ENCODE data around the gene HDAC4.

Gene HDAC4

GRCh38 chr2:239394978-239395377, 5.8 kb downstream of the HDAC4 start:
- Histone ChIP-seq H3K27ac (ENCODE audit: low read depth, low read length) (no peak overlapping the region), H3K9me3 (ENCODE audit: insufficient read depth, low read depth, low read length) (no peaks in the 10 kb centered on the region), H3K36me3 (ENCODE audit: insufficient read depth, low read length) (no peaks in the 10 kb centered on the region), H3K27me3 (ENCODE audit: insufficient read depth, low read length) (no peaks in the 10 kb centered on the region), H3K4me3 (ENCODE audit: low read length) (no peak overlapping the region), H3K9ac (ENCODE audit: low read depth, low read length) (no peak overlapping the region), H3K4me1 (ENCODE audit: insufficient read depth, low read length) (peaks cover 16% of the 10 kb centered on the region)
- 86% methylated on average over 1 of the region's 1 CpG for WGBS

GRCh38 chr2:239394346-239394945, 6.4 kb downstream of the HDAC4 start:
- Histone ChIP-seq H3K4me1 (ENCODE audit: insufficient read depth, low read length) (peaks cover 14% of the 10 kb centered on the region), H3K27ac (ENCODE audit: low read depth, low read length) (no peak overlapping the region), H3K36me3 (ENCODE audit: insufficient read depth, low read length) (0 out of 2 replicates have a peak, but pooled peaks cover 2% of the 10 kb centered on the region), H3K4me3 (ENCODE audit: low read length) (no peak overlapping the region), H3K9me3 (ENCODE audit: insufficient read depth, low read depth, low read length) (no peaks in the 10 kb centered on the region), H3K9ac (ENCODE audit: low read depth, low read length) (no peak overlapping the region), H3K27me3 (ENCODE audit: insufficient read depth, low read length) (no peaks in the 10 kb centered on the region)
- 94% methylated on average over 10 of the region's 11 CpGs for WGBS

- Histone ChIP-seq H3K27ac (ENCODE audit: low read depth, low read length) (no peak overlapping the region), H3K27me3 (ENCODE audit: insufficient read depth, low read length) (no peaks in the 10 kb centered on the region), H3K36me3 (ENCODE audit: insufficient read depth, low read length) (0 out of 2 replicates have a peak, but pooled peaks cover 7% of the 10 kb centered on the region), H3K9me3 (ENCODE audit: insufficient read depth, low read depth, low read length) (no peaks in the 10 kb centered on the region), H3K9ac (ENCODE audit: low read depth, low read length) (no peak overlapping the region), H3K4me1 (ENCODE audit: insufficient read depth, low read length) (peaks cover 9% of the 10 kb centered on the region), H3K4me3 (ENCODE audit: low read length) (no peak overlapping the region)
- WGBS = 97% methylated on average over 3 of the region's 3 CpGs
These were observed 6.9 kb downstream of the HDAC4 start for GRCh38 chr2:239393941-239394340.

GRCh38 chr2:239393388-239393940, 7.4 kb downstream of the HDAC4 start:
- Histone ChIP-seq H3K27me3 (ENCODE audit: insufficient read depth, low read length) (no peaks in the 10 kb centered on the region), H3K4me3 (ENCODE audit: low read length) (no peak overlapping the region), H3K9me3 (ENCODE audit: insufficient read depth, low read depth, low read length) (no peaks in the 10 kb centered on the region), H3K36me3 (ENCODE audit: insufficient read depth, low read length) (0 out of 2 replicates have a peak, but pooled peaks cover 7% of the 10 kb centered on the region), H3K27ac (ENCODE audit: low read depth, low read length) (no peak overlapping the region), H3K9ac (ENCODE audit: low read depth, low read length) (no peak overlapping the region), H3K4me1 (ENCODE audit: insufficient read depth, low read length) (peaks cover 5% of the 10 kb centered on the region)
- WGBS = 91% methylated on average over 7 of the region's 7 CpGs

GRCh38 chr2:239392688-239393387, 8.0 kb downstream of the HDAC4 start:
- Histone ChIP-seq H3K4me1 (ENCODE audit: insufficient read depth, low read length) (no peaks in the 10 kb centered on the region), H3K36me3 (ENCODE audit: insufficient read depth, low read length) (0 out of 2 replicates have a peak, but pooled peaks cover 7% of the 10 kb centered on the region), H3K4me3 (ENCODE audit: low read length) (no peak overlapping the region), H3K9ac (ENCODE audit: low read depth, low read length) (no peak overlapping the region), H3K9me3 (ENCODE audit: insufficient read depth, low read depth, low read length) (no peaks in the 10 kb centered on the region), H3K27me3 (ENCODE audit: insufficient read depth, low read length) (no peaks in the 10 kb centered on the region), H3K27ac (ENCODE audit: low read depth, low read length) (no peak overlapping the region)
- WGBS = 91% methylated on average over 14 of the region's 14 CpGs

- Histone ChIP-seq H3K27me3 (ENCODE audit: insufficient read depth, low read length) (no peaks in the 10 kb centered on the region), H3K36me3 (ENCODE audit: insufficient read depth, low read length) (0 out of 2 replicates have a peak, but pooled peaks cover 7% of the 10 kb centered on the region), H3K9me3 (ENCODE audit: insufficient read depth, low read depth, low read length) (no peaks in the 10 kb centered on the region), H3K4me1 (ENCODE audit: insufficient read depth, low read length) (no peaks in the 10 kb centered on the region), H3K27ac (ENCODE audit: low read depth, low read length) (no peak overlapping the region), H3K4me3 (ENCODE audit: low read length) (no peak overlapping the region), H3K9ac (ENCODE audit: low read depth, low read length) (no peak overlapping the region)
- WGBS = 91% methylated on average over 12 of the region's 12 CpGs
These were observed 8.8 kb downstream of the HDAC4 start for GRCh38 chr2:239392072-239392357.

GRCh38 chr2:239391286-239392071, 9.3 kb downstream of the HDAC4 start:
- no peak overlapping the region for H3K4me3 ChIP-seq (ENCODE audit: low read length)
- H3K36me3 ChIP-seq (ENCODE audit: insufficient read depth, low read length) = 0 out of 2 replicates have a peak, but pooled peaks cover 7% of the 10 kb centered on the region
- H3K4me1 ChIP-seq (ENCODE audit: insufficient read depth, low read length) = no peaks in the 10 kb centered on the region
- H3K27me3 ChIP-seq (ENCODE audit: insufficient read depth, low read length) = no peaks in the 10 kb centered on the region
- H3K9ac ChIP-seq (ENCODE audit: low read depth, low read length) = no peak overlapping the region
- WGBS = 92% methylated on average over 24 of the region's 24 CpGs
- no peak overlapping the region for H3K27ac ChIP-seq (ENCODE audit: low read depth, low read length)
- H3K9me3 ChIP-seq (ENCODE audit: insufficient read depth, low read depth, low read length) = no peaks in the 10 kb centered on the region

GRCh38 chr2:239390546-239391285, 10.1 kb downstream of the HDAC4 start:
- H3K4me3 ChIP-seq (ENCODE audit: low read length) = no peak overlapping the region
- H3K9me3 ChIP-seq (ENCODE audit: insufficient read depth, low read depth, low read length) = no peaks in the 10 kb centered on the region
- no peaks in the 10 kb centered on the region for H3K4me1 ChIP-seq (ENCODE audit: insufficient read depth, low read length)
- no peak overlapping the region for H3K27ac ChIP-seq (ENCODE audit: low read depth, low read length)
- no peaks in the 10 kb centered on the region for H3K27me3 ChIP-seq (ENCODE audit: insufficient read depth, low read length)
- 0 out of 2 replicates have a peak, but pooled peaks cover 7% of the 10 kb centered on the region for H3K36me3 ChIP-seq (ENCODE audit: insufficient read depth, low read length)
- WGBS = 95% methylated on average over 26 of the region's 26 CpGs
- no peak overlapping the region for H3K9ac ChIP-seq (ENCODE audit: low read depth, low read length)

- Histone ChIP-seq H3K27ac (ENCODE audit: low read depth, low read length) (no peak overlapping the region), H3K9ac (ENCODE audit: low read depth, low read length) (no peak overlapping the region), H3K9me3 (ENCODE audit: insufficient read depth, low read depth, low read length) (no peaks in the 10 kb centered on the region), H3K27me3 (ENCODE audit: insufficient read depth, low read length) (no peaks in the 10 kb centered on the region), H3K36me3 (ENCODE audit: insufficient read depth, low read length) (0 out of 2 replicates have a peak, but pooled peaks cover 7% of the 10 kb centered on the region), H3K4me1 (ENCODE audit: insufficient read depth, low read length) (no peaks in the 10 kb centered on the region), H3K4me3 (ENCODE audit: low read length) (no peak overlapping the region)
- 94% methylated on average over 23 of the region's 23 CpGs for WGBS
These were observed 11.1 kb downstream of the HDAC4 start for GRCh38 chr2:239389414-239390329.
